Measurements from ENCODE around the gene CELSR2. TPM values are rescaled to one million over a fixed set of nuclear protein-coding genes. Genes with fewer than 3 reads are reported as not detected.
A peak's percentile ranks its signal among the peaks of the same experiment; 100 is the strongest.

CELSR2 gene
- total and polyA plus RNA-seq, 10 donors = 0.20 to 2.9 (median 1.1) TPM

DNA sequence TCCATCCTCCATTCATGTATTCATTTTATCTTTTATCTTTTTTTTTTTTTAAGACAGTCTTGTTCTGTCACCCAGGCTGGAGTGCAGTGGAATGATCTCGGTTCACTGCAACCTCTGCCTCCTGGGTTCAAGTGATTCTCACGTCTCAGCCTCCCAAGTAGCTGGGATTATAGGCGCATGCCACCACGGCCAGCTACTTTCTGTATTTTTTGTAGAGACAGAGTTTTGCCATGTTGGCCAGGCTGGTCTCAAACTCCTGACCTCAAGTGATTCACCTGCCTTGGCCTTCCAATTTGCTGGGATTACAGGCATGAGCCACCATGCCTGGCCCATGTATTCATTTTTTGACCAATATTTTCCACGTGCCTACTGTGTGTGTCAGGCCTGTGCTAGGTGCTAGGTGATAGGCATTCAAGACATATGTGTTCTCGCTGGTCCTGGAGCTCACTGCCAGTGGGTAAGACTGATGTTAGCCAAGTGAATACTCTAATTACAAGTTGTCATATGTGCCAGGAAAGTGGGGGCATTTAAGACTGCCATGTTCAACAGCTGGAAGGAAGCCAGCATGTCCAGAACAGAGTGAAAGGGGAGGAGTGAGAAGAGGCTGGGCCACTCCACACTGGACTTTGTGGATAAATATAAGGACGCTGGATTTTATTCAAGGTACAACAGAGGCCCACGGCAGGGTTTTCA lies 5.3 kb upstream of the CELSR2 start:
- TF ChIP-seq POLR2AphosphoS5 (IDR thresholded peaks at IDR 0.05) (no peak), CTCF (IDR thresholded peaks at IDR 0.05 in 8 of 11, conservative IDR thresholded peaks at IDR 0.05 in 3 of 11) (no peak), POLR2A (IDR thresholded peaks at IDR 0.05) (no peak)
- intact Hi-C loops (cut with DNase I; ENCODE audit: low total_unique reads) = no loop called here
- whole genome bisulfite sequencing, 5 donors = 78 to 94% (median 89%) methylated on average over 8 of the region's 8 CpGs

DNA sequence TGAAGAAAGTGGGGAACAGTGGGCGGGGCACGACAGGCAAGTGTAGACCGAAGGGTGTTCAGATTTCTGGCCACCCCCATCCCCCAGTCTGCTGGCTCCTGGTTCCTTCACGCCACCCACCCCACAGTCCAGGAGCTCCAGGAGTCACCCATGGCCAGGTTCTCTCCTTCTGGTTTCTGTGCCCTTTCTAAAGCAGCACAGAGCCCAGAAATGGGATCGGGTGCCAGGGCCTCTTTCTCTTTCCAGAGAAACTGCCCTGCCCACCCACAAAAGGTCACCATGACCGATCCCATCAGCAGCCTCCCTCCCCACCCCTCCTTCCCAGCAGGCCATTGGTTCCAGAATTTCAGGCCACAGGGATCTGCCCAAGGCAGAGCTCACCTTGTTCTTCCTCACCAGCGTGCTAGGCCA lies 3.2 kb upstream of the CELSR2 start:
- intact Hi-C loops (cut with DNase I; ENCODE audit: low total_unique reads) = no loop called here
- Histone ChIP-seq H3K36me3 (no peaks in the 10 kb centered on the region), H3K4me1 (peaks cover 4 to 33% (median 25%) of the 10 kb centered on the region in 6 donors), H3K4me3 (no peak overlapping the region), H3K27ac (no peak overlapping the region), H3K27me3 (replicated peaks in 1 of 7) (peaks cover 0 to 96% (median 7%) of the 10 kb centered on the region in 7 donors), H3K9me3 (no peaks in the 10 kb centered on the region)
- DNase-seq = no peak
- WGBS, 5 donors = 86 to 92% (median 88%) methylated on average over 7 of the region's 7 CpGs
- TF ChIP-seq POLR2AphosphoS5 (IDR thresholded peaks at IDR 0.05) = no peak
- TF ChIP-seq POLR2A (IDR thresholded peaks at IDR 0.05) = no peak
- no peak for TF ChIP-seq CTCF (IDR thresholded peaks at IDR 0.05 in 8 of 11, conservative IDR thresholded peaks at IDR 0.05 in 3 of 11)

More for the DNA sequence above, 5.3 kb upstream of the CELSR2 start:
- H3K9me3 ChIP-seq = no peaks in the 10 kb centered on the region
- peaks cover 0 to 79% (median 0%) of the 10 kb centered on the region in 7 donors for H3K27me3 ChIP-seq (replicated peaks in 1 of 7)
- H3K27ac ChIP-seq = no peak overlapping the region
- DNase-seq = no peak
- peaks cover 8 to 29% (median 21%) of the 10 kb centered on the region in 6 donors for H3K4me1 ChIP-seq
- H3K4me3 ChIP-seq = no peak overlapping the region
- H3K36me3 ChIP-seq = peaks cover 0 to 7% (median 5%) of the 10 kb centered on the region in 6 donors

GRCh38 chr1:109247401-109248365 lies 1.7 kb upstream of the CELSR2 start:
- intact Hi-C loops (cut with DNase I; ENCODE audit: low total_unique reads) = no loop called here
- Histone ChIP-seq H3K4me1 (peaks cover 0 to 18% (median 15%) of the 10 kb centered on the region in 6 donors), H3K36me3 (no peaks in the 10 kb centered on the region), H3K9me3 (no peaks in the 10 kb centered on the region), H3K27me3 (replicated peaks in 1 of 7) (peaks cover 0 to 85% (median 7%) of the 10 kb centered on the region in 7 donors), H3K4me3 (no peak overlapping the region), H3K27ac (no peak overlapping the region)
- no peak for DNase-seq
- TF ChIP-seq POLR2AphosphoS5 (IDR thresholded peaks at IDR 0.05) = no peak
- no peak for TF ChIP-seq CTCF (IDR thresholded peaks at IDR 0.05 in 8 of 11, conservative IDR thresholded peaks at IDR 0.05 in 3 of 11)
- TF ChIP-seq POLR2A (IDR thresholded peaks at IDR 0.05) = no peak
- 77 to 86% (median 84%) methylated on average over 8 of the region's 8 CpGs for WGBS, 5 donors

DNA sequence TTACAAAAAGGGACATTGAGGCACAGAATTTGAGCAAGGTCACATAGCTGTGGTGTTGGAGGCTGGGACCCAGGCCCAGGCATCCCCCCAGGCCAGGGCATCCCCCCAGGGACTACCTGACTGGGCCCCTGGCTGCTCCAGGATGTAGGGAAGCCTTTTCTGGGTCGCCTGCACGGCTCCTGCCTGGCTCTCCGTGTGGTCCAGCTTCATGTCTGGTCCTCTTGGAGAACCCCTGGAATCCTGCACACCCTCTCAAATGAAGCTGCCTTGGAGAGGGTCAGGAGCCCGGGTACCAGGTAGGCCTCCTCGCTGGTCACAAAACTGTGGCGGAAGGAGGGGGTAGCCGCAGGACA lies 919 bp upstream of the CELSR2 start:
- no peak overlapping the region for H3K27ac ChIP-seq
- H3K4me1 ChIP-seq = peaks cover 0 to 21% (median 16%) of the 10 kb centered on the region in 6 donors
- WGBS, 5 donors = 84 to 99% (median 95%) methylated on average over 7 of the region's 7 CpGs
- H3K36me3 ChIP-seq = no peaks in the 10 kb centered on the region
- intact Hi-C loops (cut with DNase I; ENCODE audit: low total_unique reads) = no loop called here
- H3K9me3 ChIP-seq = no peaks in the 10 kb centered on the region
- H3K27me3 ChIP-seq (replicated peaks in 1 of 7) = peaks cover 0 to 77% (median 7%) of the 10 kb centered on the region in 7 donors
- no peak overlapping the region for H3K4me3 ChIP-seq
- TF ChIP-seq POLR2A (IDR thresholded peaks at IDR 0.05) (no peak), CTCF (IDR thresholded peaks at IDR 0.05 in 8 of 11, conservative IDR thresholded peaks at IDR 0.05 in 3 of 11) (no peak), POLR2AphosphoS5 (IDR thresholded peaks at IDR 0.05) (no peak)
- DNase-seq = peak; percentile 63

Measured in spleen (tissue), 11 donors.